CD14-positive monocyte (primary cell): ENCODE measurements around the gene PON2. TPM values are rescaled to one million over a fixed set of nuclear protein-coding genes. Genes with fewer than 3 reads are reported as not detected.

Source experiments
- DNase-seq, 3 donors: peaks; one replicate each; pipeline ENCODE4 v3.0.0-alpha.2; 2011 to 2022
- H2AFZ ChIP-seq: 2 replicates; pipeline ENCODE4 v1.6.0; 2012; ENCODE audit warnings: mild to moderate bottlenecking, low read depth, low read length, inconsistent platforms; ENCODE audit not compliant: insufficient read depth, poor library complexity, severe bottlenecking
- H3K27ac ChIP-seq, 2 donors: 1 replicate in 1 of 2; 2 replicates in 1 of 2; pipeline ENCODE4 v1.5.1; 2012 to 2013; ENCODE audit warnings: low read length in 2 of 2, control low read depth in 1 of 2, inconsistent platforms in 1 of 2, low read depth in 1 of 2, mild to moderate bottlenecking in 1 of 2
- H3K27me3 ChIP-seq, 2 donors: one replicate each; pipeline versions ENCODE4 v1.6.0 to v1.6.1; 2011 to 2013; ENCODE audit warnings: low read length in 2 of 2; ENCODE audit not compliant: control insufficient read depth in 2 of 2, insufficient read depth in 2 of 2
- H3K36me3 ChIP-seq, 2 donors: replicated peaks in 1 of 2; 1 replicate in 1 of 2; 2 replicates in 1 of 2; pipeline versions ENCODE4 v1.5.1 to v1.6.1; 2012 to 2013; ENCODE audit warnings: low read length in 2 of 2, control low read depth in 1 of 2, inconsistent platforms in 1 of 2, mild to moderate bottlenecking in 1 of 2; ENCODE audit not compliant: insufficient read depth in 2 of 2, control insufficient read depth in 1 of 2
- H3K4me1 ChIP-seq, 2 donors: 1 replicate in 1 of 2; 2 replicates in 1 of 2; pipeline versions ENCODE4 v1.5.1 to v1.6.1; 2012 to 2013; ENCODE audit warnings: low read length in 2 of 2, control low read depth in 1 of 2, inconsistent platforms in 1 of 2, mild to moderate bottlenecking in 1 of 2, moderate library complexity in 1 of 2; ENCODE audit not compliant: insufficient read depth in 2 of 2, control insufficient read depth in 1 of 2
- H3K4me2 ChIP-seq: replicated peaks from 2 replicates; pipeline ENCODE3; 2012; ENCODE audit warnings: low read length, moderate library complexity, mild to moderate bottlenecking; ENCODE audit not compliant: poor library complexity, severe bottlenecking; ENCODE audit errors: extremely low read depth
- H3K4me3 ChIP-seq, 3 experiments: fragments of 200-600 bp in 1 of 3; sonication (generic) in 1 of 3; replicated peaks in 1 of 3; 1 replicate in 2 of 3; 2 replicates in 1 of 3; pipeline ENCODE4 v1.5.1; 2011 to 2013; ENCODE audit warnings: low read length in 3 of 3, mild to moderate bottlenecking in 3 of 3, control low read depth in 2 of 3, low read depth in 2 of 3, inconsistent platforms in 1 of 3, moderate library complexity in 1 of 3
- H3K79me2 ChIP-seq: 2 replicates; pipeline ENCODE4 v1.6.0; 2012; ENCODE audit warnings: mild to moderate bottlenecking, control low read depth, inconsistent platforms, low read length, moderate library complexity; ENCODE audit not compliant: insufficient read depth
- H3K9ac ChIP-seq: 2 replicates; pipeline ENCODE4 v1.6.0; 2017; ENCODE audit warnings: low read length, mild to moderate bottlenecking; ENCODE audit not compliant: insufficient read depth, poor library complexity, severe bottlenecking
- H3K9me3 ChIP-seq, 2 donors: replicated peaks in 1 of 2; 1 replicate in 1 of 2; 2 replicates in 1 of 2; pipeline versions ENCODE4 v1.5.1 to v1.6.1; 2012 to 2013; ENCODE audit warnings: low read length in 2 of 2, control low read depth in 1 of 2; ENCODE audit not compliant: control insufficient read depth in 1 of 2, insufficient read depth in 1 of 2
- H4K20me1 ChIP-seq: 2 replicates; pipeline ENCODE4 v1.6.0; 2012; ENCODE audit warnings: mild to moderate bottlenecking, low read length, control low read depth, moderate library complexity; ENCODE audit not compliant: insufficient read depth
- H3K27ac Mint-ChIP-seq, 7 donors: one replicate each; pipeline ENCODE4 v1.8.0; 2020; ENCODE audit warnings: mild to moderate bottlenecking in 7 of 7, mixed read lengths in 7 of 7, moderate library complexity in 6 of 7, inconsistent platforms in 2 of 7
- H3K27me3 Mint-ChIP-seq, 3 donors: one replicate each; pipeline ENCODE4 v1.8.0; 2021 to 2022; ENCODE audit warnings: low read depth in 3 of 3, mild to moderate bottlenecking in 3 of 3, mixed read lengths in 3 of 3, moderate library complexity in 3 of 3, inconsistent platforms in 1 of 3
- H3K36me3 Mint-ChIP-seq, 2 donors: one replicate each; pipeline ENCODE4 v1.8.0; 2020; ENCODE audit warnings: mixed read lengths in 2 of 2, inconsistent platforms in 1 of 2, mild to moderate bottlenecking in 1 of 2
- H3K4me1 Mint-ChIP-seq: one replicate; pipeline ENCODE4 v1.8.0; 2020; ENCODE audit warnings: mild to moderate bottlenecking, mixed read lengths
- H3K4me3 Mint-ChIP-seq, 2 donors: one replicate each; pipeline ENCODE4 v1.8.0; 2020; ENCODE audit warnings: mild to moderate bottlenecking in 2 of 2, mixed read lengths in 2 of 2, moderate library complexity in 1 of 2
- H3K9me3 Mint-ChIP-seq, 7 donors: one replicate each; pipeline ENCODE4 v1.8.0; 2020 to 2022; ENCODE audit warnings: mixed read lengths in 7 of 7, mild to moderate bottlenecking in 6 of 7, moderate library complexity in 6 of 7, inconsistent platforms in 2 of 7
- CTCF ChIP-seq: fragments of 200-600 bp; IDR thresholded peaks from one replicate; pipeline ENCODE4 v1.8.0; 2022; ENCODE audit warnings: antibody characterized with exemption, mild to moderate bottlenecking
- WGBS: methylation state at CpG from one replicate; pipeline ENCODE4 v1.1.5; 2013; ENCODE audit warnings: missing lambda C conversion rate; ENCODE audit not compliant: insufficient coverage; 5-methylcytosine and 5-hydroxymethylcytosine counted together
- intact Hi-C, 2 donors: fragments of 100-400 bp; cut with micrococcal nuclease; formaldehyde crosslinking; loops; one replicate each; pipeline versions ENCODE4 v1.15.0 to v1.15.1; 2023
- polyA plus RNA-seq, 3 donors: library from polyadenylated mRNA; depleted of rRNA in 1 of 3; unstranded in 2 of 3; stranded (reverse) in 1 of 3; fragments of 300-500 nt in 2 of 3; fragments of >200 nt in 1 of 3; fragmentation: Illumina TruSeq in 2 of 3; gene quantifications; 1 replicate in 2 of 3; 2 replicates in 1 of 3; pipeline ENCODE4 v1.2.3, GENCODE V29; 2012 to 2021

Gene PON2
- polyA plus RNA-seq, 3 donors: 11.5 to 14.7 (median 14.4) TPM

DNA sequence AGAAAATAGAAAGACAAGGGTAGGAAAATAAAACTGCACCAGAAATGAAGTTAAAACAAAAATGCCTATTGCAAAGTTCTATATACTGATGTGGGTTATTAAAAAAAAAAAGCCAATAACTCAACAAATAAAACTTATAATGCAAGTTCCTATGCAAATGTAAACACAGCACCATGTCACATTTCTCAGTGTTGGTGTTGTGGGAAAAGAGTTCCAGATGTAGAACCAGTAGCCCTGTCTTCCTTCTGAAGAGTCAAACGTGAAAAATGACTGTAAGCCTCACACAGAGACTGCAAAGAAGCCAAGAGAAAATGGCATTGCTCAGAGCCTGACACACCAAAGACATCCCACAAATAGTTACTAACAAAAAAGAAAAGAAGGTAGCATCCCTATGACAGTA is 10.1 kb downstream of the PON2 start:
- Histone ChIP-seq H3K4me1 (no peaks in the 10 kb centered on the region), H3K27ac (no peak overlapping the region), H3K9me3 (no peaks in the 10 kb centered on the region), H3K9ac (no peak overlapping the region), H3K79me2 (no peaks in the 10 kb centered on the region), H3K36me3 (peaks cover 0 to 6% of the 10 kb centered on the region in 2 donors), H3K27me3 (no peaks in the 10 kb centered on the region), H3K4me3 (no peak overlapping the region), H2AFZ (no peak overlapping the region), H3K4me2 (no peak overlapping the region), H4K20me1 (no peaks in the 10 kb centered on the region)
- H3K4me3 Mint-ChIP-seq: no peak overlapping the region
- TF ChIP-seq CTCF: no peak
- H3K27ac Mint-ChIP-seq: no peak overlapping the region
- no peaks in the 10 kb centered on the region for H3K27me3 Mint-ChIP-seq
- peaks cover 0 to 7% (median 4%) of the 10 kb centered on the region in 7 donors for H3K9me3 Mint-ChIP-seq
- peaks cover 15 to 16% of the 10 kb centered on the region in 2 donors for H3K36me3 Mint-ChIP-seq
- intact Hi-C loops: no loop called here
- WGBS: no CpG with 5 or more reads among the region's 1 CpG
- DNase-seq: no peak
- no peaks in the 10 kb centered on the region for H3K4me1 Mint-ChIP-seq

DNA sequence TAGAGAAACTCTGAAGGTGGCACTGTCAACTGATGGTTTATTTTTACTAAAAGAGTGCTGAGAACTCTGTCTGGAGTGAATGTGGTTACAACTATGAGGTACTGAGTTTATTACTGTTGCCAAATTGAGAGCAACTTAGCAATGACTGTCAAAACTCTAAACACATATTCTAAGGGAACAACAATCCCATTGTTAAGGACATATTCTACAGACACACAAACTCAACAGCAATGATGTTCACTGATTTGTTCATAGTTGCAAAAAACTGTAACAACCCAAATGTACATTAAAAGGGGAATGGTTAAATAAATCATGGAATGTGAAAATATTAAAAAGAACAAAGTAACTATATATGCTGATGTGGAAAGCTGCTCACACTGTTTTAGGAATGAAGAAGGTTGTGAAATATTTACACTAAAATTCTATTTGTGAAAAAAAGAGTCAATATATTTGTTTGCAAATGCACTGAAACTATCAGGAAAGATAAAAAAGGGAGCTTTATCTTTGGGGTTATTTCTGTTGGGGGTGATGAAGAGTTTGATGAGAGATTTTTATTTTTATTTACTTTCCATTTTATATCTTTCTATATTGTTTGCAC is 12.9 kb downstream of the PON2 start:
- peaks cover 0 to 7% (median 4%) of the 10 kb centered on the region in 7 donors for H3K9me3 Mint-ChIP-seq
- H3K27ac Mint-ChIP-seq: no peak overlapping the region
- Histone ChIP-seq H3K36me3 (peaks cover 0 to 6% of the 10 kb centered on the region in 2 donors), H2AFZ (no peak overlapping the region), H3K4me1 (no peaks in the 10 kb centered on the region), H3K79me2 (no peaks in the 10 kb centered on the region), H3K4me2 (no peak overlapping the region), H3K4me3 (no peak overlapping the region), H3K9ac (no peak overlapping the region), H3K9me3 (no peaks in the 10 kb centered on the region), H3K27ac (no peak overlapping the region), H4K20me1 (no peaks in the 10 kb centered on the region), H3K27me3 (no peaks in the 10 kb centered on the region)
- H3K4me1 Mint-ChIP-seq: no peaks in the 10 kb centered on the region
- no peak for TF ChIP-seq CTCF
- intact Hi-C loops: no loop called here
- H3K27me3 Mint-ChIP-seq: no peaks in the 10 kb centered on the region
- no peak for DNase-seq
- H3K4me3 Mint-ChIP-seq: no peak overlapping the region
- H3K36me3 Mint-ChIP-seq: peaks cover 15 to 16% of the 10 kb centered on the region in 2 donors
